GM18870 (cell line): ENCODE results near the gene ZNF680.
"Not testable (repeated sequence)": the region's sequence is repeated elsewhere in the genome, so short reads cannot be mapped to it uniquely, and the experiment has no call there.

ENCODE experiments used
- ATAC-seq: cut with Tn5 transposase; IDR thresholded peaks from one replicate; pipeline ENCODE4 v1.9.1; 2021; ENCODE audit warnings: moderate library complexity; ENCODE audit not compliant: unreplicated experiment

ZNF680 gene

GRCh38 chr7:64562626-64563278 lies at the start of gene ZNF680:
Gene ZNF680 (minus strand): TSS chr7:64563071. CDS start chr7:64562954, 117 bp downstream.
- peak; percentile 99 for ATAC-seq

- ATAC-seq = no peak
Observed at GRCh38 chr7:64612452-64612851, 49.6 kb upstream of the ZNF680 start.

- ATAC-seq = no peak
Observed at GRCh38 chr7:64611717-64612116, 48.8 kb upstream of the ZNF680 start.

- no peak for ATAC-seq
Observed at GRCh38 chr7:64610997-64611396, 48.1 kb upstream of the ZNF680 start.

GRCh38 chr7:64608116-64608910 lies 45.4 kb upstream of the ZNF680 start:
- no peak for ATAC-seq

GRCh38 chr7:64606385-64606784 lies 43.5 kb upstream of the ZNF680 start:
- no peak for ATAC-seq

- ATAC-seq = no peak
Observed at GRCh38 chr7:64603271-64603670, 40.4 kb upstream of the ZNF680 start.

- no peak for ATAC-seq
Observed at GRCh38 chr7:64602518-64602917, 39.6 kb upstream of the ZNF680 start.

GRCh38 chr7:64602086-64602485 lies 39.2 kb upstream of the ZNF680 start:
- ATAC-seq = no peak

- ATAC-seq = no peak
Observed at GRCh38 chr7:64599359-64599758, 36.5 kb upstream of the ZNF680 start.

- ATAC-seq = no peak
Observed at GRCh38 chr7:64590971-64591370, 28.1 kb upstream of the ZNF680 start.

GRCh38 chr7:64581926-64582894 lies 19.3 kb upstream of the ZNF680 start:
- ATAC-seq = no peak

GRCh38 chr7:64581391-64581790 lies 18.5 kb upstream of the ZNF680 start:
- ATAC-seq = no peak

- no peak for ATAC-seq
Observed at GRCh38 chr7:64574540-64575099, 11.7 kb upstream of the ZNF680 start.

- ATAC-seq = not testable (repeated sequence)
Observed at GRCh38 chr7:64570284-64570605, 7.4 kb upstream of the ZNF680 start.

- ATAC-seq = not testable (repeated sequence)
Observed at GRCh38 chr7:64569372-64570283, 6.8 kb upstream of the ZNF680 start.

- no peak for ATAC-seq
Observed at GRCh38 chr7:64562256-64562625, 630 bp downstream of the ZNF680 start.

GRCh38 chr7:64559206-64559605 lies 3.7 kb downstream of the ZNF680 start:
- ATAC-seq = no peak

- ATAC-seq = no peak
Observed at GRCh38 chr7:64558781-64559180, 4.1 kb downstream of the ZNF680 start.

GRCh38 chr7:64558323-64558705 lies 4.6 kb downstream of the ZNF680 start:
- no peak for ATAC-seq
